Trophoblast cell (in vitro differentiated cells and primary cell): ENCODE measurements around the gene AACS.

ENCODE experiments used
- DNase-seq, 2 donors: peaks; one replicate each; pipeline ENCODE4 v3.0.0-alpha.2; 2016
- H2AFZ ChIP-seq: 2 replicates; pipeline ENCODE4 v1.6.1; 2013; ENCODE audit warnings: low read length, moderate library complexity, mild to moderate bottlenecking; ENCODE audit not compliant: insufficient read depth, poor library complexity
- H2AK5ac ChIP-seq: 2 replicates; pipeline ENCODE4 v1.6.1; 2013; ENCODE audit warnings: mild to moderate bottlenecking, low read length
- H2BK120ac ChIP-seq: 2 replicates; pipeline ENCODE4 v1.6.1; 2013; ENCODE audit warnings: low read length, mild to moderate bottlenecking, moderate library complexity; ENCODE audit not compliant: insufficient read depth, poor library complexity
- H2BK12ac ChIP-seq: 2 replicates; pipeline ENCODE4 v1.6.1; 2013; ENCODE audit warnings: mild to moderate bottlenecking, low read length, moderate library complexity
- H2BK5ac ChIP-seq: 2 replicates; pipeline ENCODE4 v1.6.1; 2013; ENCODE audit warnings: low read length, low read depth, moderate library complexity, mild to moderate bottlenecking; ENCODE audit not compliant: poor library complexity
- H3K14ac ChIP-seq: 2 replicates; pipeline ENCODE4 v1.6.1; 2013; ENCODE audit warnings: mild to moderate bottlenecking, low read length
- H3K18ac ChIP-seq: 2 replicates; pipeline ENCODE4 v1.6.1; 2013; ENCODE audit warnings: mild to moderate bottlenecking, low read length
- H3K23ac ChIP-seq: 2 replicates; pipeline ENCODE4 v1.6.1; 2013; ENCODE audit warnings: low read length
- H3K27ac ChIP-seq: 2 replicates; pipeline ENCODE4 v1.5.1; 2013; ENCODE audit warnings: low read depth, mild to moderate bottlenecking, inconsistent platforms, low read length, moderate library complexity
- H3K27me3 ChIP-seq: 2 replicates; pipeline ENCODE4 v1.6.1; 2013; ENCODE audit warnings: inconsistent platforms, mild to moderate bottlenecking, low read length, moderate library complexity; ENCODE audit not compliant: insufficient read depth
- H3K36me3 ChIP-seq, 2 experiments: 1 replicate in 1 of 2; 2 replicates in 1 of 2; pipeline ENCODE4 v1.6.1; 2013; ENCODE audit warnings: low read length in 2 of 2, mild to moderate bottlenecking in 2 of 2, moderate library complexity in 1 of 2; ENCODE audit not compliant: insufficient read depth in 2 of 2, control insufficient read depth in 1 of 2
- H3K4ac ChIP-seq: 2 replicates; pipeline ENCODE4 v1.6.1; 2013; ENCODE audit warnings: low read depth, mild to moderate bottlenecking, low read length, moderate library complexity
- H3K4me1 ChIP-seq, 2 experiments: 1 replicate in 1 of 2; 2 replicates in 1 of 2; pipeline ENCODE4 v1.6.1; 2013; ENCODE audit warnings: low read length in 2 of 2, mild to moderate bottlenecking in 2 of 2, moderate library complexity in 1 of 2; ENCODE audit not compliant: insufficient read depth in 2 of 2, control insufficient read depth in 1 of 2
- H3K4me2 ChIP-seq: 2 replicates; pipeline ENCODE4 v1.6.1; 2013; ENCODE audit warnings: inconsistent platforms, mild to moderate bottlenecking, low read length, moderate library complexity
- H3K4me3 ChIP-seq: 2 replicates; pipeline ENCODE4 v1.5.1; 2013; ENCODE audit warnings: mild to moderate bottlenecking, low read depth, low read length, inconsistent platforms
- H3K79me1 ChIP-seq: one replicate; pipeline ENCODE4 v1.6.1; 2013; ENCODE audit warnings: low read length
- H3K79me2 ChIP-seq: 2 replicates; pipeline ENCODE4 v1.6.1; 2013; ENCODE audit warnings: low read length, mild to moderate bottlenecking; ENCODE audit not compliant: control insufficient read depth, insufficient read depth, poor library complexity
- H3K9ac ChIP-seq: 2 replicates; pipeline ENCODE4 v1.6.1; 2013; ENCODE audit warnings: mild to moderate bottlenecking, low read length
- H3K9me3 ChIP-seq: 2 replicates; pipeline ENCODE4 v1.6.1; 2013; ENCODE audit warnings: low read depth, mild to moderate bottlenecking, control low read depth, inconsistent platforms, low read length; ENCODE audit not compliant: insufficient read depth
- H4K12ac ChIP-seq: 2 replicates; pipeline ENCODE4 v1.6.1; 2013; ENCODE audit warnings: low read depth, mild to moderate bottlenecking, low read length, moderate library complexity
- H4K8ac ChIP-seq: 2 replicates; pipeline ENCODE4 v1.6.1; 2013; ENCODE audit warnings: low read depth, mild to moderate bottlenecking, low read length, moderate library complexity
- H4K91ac ChIP-seq: one replicate; pipeline ENCODE4 v1.6.1; 2013; ENCODE audit warnings: low read depth, mild to moderate bottlenecking, low read length, moderate library complexity
- WGBS: extraction: QIAGEN DNeasy Blood & Tissue Kit; methylation state at CpG from one replicate; pipeline ENCODE4 v1.1.7; 2013; ENCODE audit warnings: missing lambda C conversion rate; ENCODE audit not compliant: insufficient read length, insufficient coverage; ENCODE audit errors: extremely low coverage; 5-methylcytosine and 5-hydroxymethylcytosine counted together

Gene AACS

GRCh38 chr12:125064492-125064891 is 743 bp upstream of the AACS start:
- Histone ChIP-seq H3K4me2 (peak overlapping the region; percentile 99), H3K4me1 (peaks cover 4 to 11% of the 10 kb centered on the region in 2 experiments), H2AK5ac (no peak overlapping the region), H2BK120ac (no peak overlapping the region), H3K23ac (no peak overlapping the region), H3K9me3 (no peaks in the 10 kb centered on the region), H3K14ac (no peak overlapping the region), H3K79me1 (peaks cover 5% of the 10 kb centered on the region), H4K8ac (no peak overlapping the region), H4K12ac (no peak overlapping the region), H4K91ac (no peak overlapping the region), H2BK12ac (no peak overlapping the region), H3K36me3 (no peaks in the 10 kb centered on the region), H3K27ac (no peak overlapping the region), H2BK5ac (no peak overlapping the region), H3K27me3 (no peaks in the 10 kb centered on the region), H3K4me3 (no peak overlapping the region), H3K4ac (no peak overlapping the region), H2AFZ (no peak overlapping the region), H3K9ac (no peak overlapping the region), H3K79me2 (peaks cover 4% of the 10 kb centered on the region), H3K18ac (no peak overlapping the region)
- no CpG with 5 or more reads among the region's 5 CpGs for WGBS
- no peak for DNase-seq

- peak overlapping the region; percentile 76 for H4K8ac ChIP-seq
- DNase-seq: no peak
- H3K23ac ChIP-seq: no peak overlapping the region
- H4K91ac ChIP-seq: peak overlapping the region; percentile 9
- peaks cover 4% of the 10 kb centered on the region for H3K79me2 ChIP-seq
- H2AFZ ChIP-seq: peak overlapping the region; percentile 88
- no peak overlapping the region for H2BK120ac ChIP-seq
- H2AK5ac ChIP-seq: peak overlapping the region; percentile 31
- no peak overlapping the region for H3K9ac ChIP-seq
- peak overlapping the region; percentile 22 for H3K4ac ChIP-seq
- peak overlapping the region; percentile 87 for H3K4me3 ChIP-seq
- H2BK12ac ChIP-seq: no peak overlapping the region
- no peaks in the 10 kb centered on the region for H3K9me3 ChIP-seq
- H4K12ac ChIP-seq: peak overlapping the region; percentile 28
- H3K4me1 ChIP-seq: peaks cover 4 to 11% of the 10 kb centered on the region in 2 experiments
- H3K4me2 ChIP-seq: peak overlapping the region; percentile 81
- H3K18ac ChIP-seq: peak overlapping the region; percentile 31
- H3K27ac ChIP-seq: no peak overlapping the region
- peak overlapping the region; percentile 16 for H3K14ac ChIP-seq
- WGBS: no CpG with 5 or more reads among the region's 18 CpGs
- peaks cover 5% of the 10 kb centered on the region for H3K79me1 ChIP-seq
- no peaks in the 10 kb centered on the region for H3K27me3 ChIP-seq
- no peak overlapping the region for H2BK5ac ChIP-seq
- H3K36me3 ChIP-seq: no peaks in the 10 kb centered on the region
Measured at GRCh38 chr12:125065919-125066570, 810 bp downstream of the AACS start.

- no peak overlapping the region for H2AFZ ChIP-seq
- WGBS: no CpG with 5 or more reads among the region's 6 CpGs
- no peak overlapping the region for H3K23ac ChIP-seq
- no peak overlapping the region for H3K9ac ChIP-seq
- no peak overlapping the region for H2BK120ac ChIP-seq
- H4K8ac ChIP-seq: no peak overlapping the region
- peaks cover 4 to 11% of the 10 kb centered on the region in 2 experiments for H3K4me1 ChIP-seq
- H3K4ac ChIP-seq: no peak overlapping the region
- no peak overlapping the region for H4K91ac ChIP-seq
- H3K27ac ChIP-seq: no peak overlapping the region
- H3K14ac ChIP-seq: no peak overlapping the region
- peak in 1 of 2 donors; percentile 21 for DNase-seq
- H3K4me3 ChIP-seq: no peak overlapping the region
- H3K4me2 ChIP-seq: no peak overlapping the region
- no peaks in the 10 kb centered on the region for H3K36me3 ChIP-seq
- H3K18ac ChIP-seq: no peak overlapping the region
- no peak overlapping the region for H2BK5ac ChIP-seq
- H3K9me3 ChIP-seq: no peaks in the 10 kb centered on the region
- H2BK12ac ChIP-seq: no peak overlapping the region
- no peaks in the 10 kb centered on the region for H3K27me3 ChIP-seq
- no peak overlapping the region for H2AK5ac ChIP-seq
- H3K79me1 ChIP-seq: peaks cover 5% of the 10 kb centered on the region
- H3K79me2 ChIP-seq: peaks cover 4% of the 10 kb centered on the region
- H4K12ac ChIP-seq: no peak overlapping the region
Measured at GRCh38 chr12:125068391-125068790, 3.2 kb downstream of the AACS start.

- Histone ChIP-seq H2AK5ac (no peak overlapping the region), H4K8ac (no peak overlapping the region), H3K79me1 (peaks cover 5% of the 10 kb centered on the region), H3K23ac (no peak overlapping the region), H3K27me3 (no peaks in the 10 kb centered on the region), H3K4me3 (no peak overlapping the region), H2BK120ac (no peak overlapping the region), H3K79me2 (peaks cover 4% of the 10 kb centered on the region), H3K4ac (no peak overlapping the region), H3K27ac (no peak overlapping the region), H3K4me1 (peaks cover 4 to 11% of the 10 kb centered on the region in 2 experiments), H3K9me3 (no peaks in the 10 kb centered on the region), H3K4me2 (no peak overlapping the region), H4K91ac (no peak overlapping the region), H3K18ac (no peak overlapping the region), H2BK12ac (no peak overlapping the region), H2AFZ (no peak overlapping the region), H2BK5ac (no peak overlapping the region), H4K12ac (no peak overlapping the region), H3K14ac (no peak overlapping the region), H3K9ac (no peak overlapping the region), H3K36me3 (no peaks in the 10 kb centered on the region)
- no CpG with 5 or more reads among the region's 8 CpGs for WGBS
- peak; percentile 47 to 61 for DNase-seq
Measured at GRCh38 chr12:125069616-125070015, 4.4 kb downstream of the AACS start.
